ENCODE measurements around the gene HECA. TPM values are rescaled to one million over a fixed set of nuclear protein-coding genes. Genes with fewer than 3 reads are reported as not detected.

HECA gene
- total RNA-seq, 1 donor from 2014 or later = 53.1 TPM

GRCh38 chr6:139109558-139109957, 25.3 kb upstream of the HECA start:
- no peak for DNase-seq
- H3K36me3 ChIP-seq = no peaks in the 10 kb centered on the region
- TF ChIP-seq, protein P1, sequence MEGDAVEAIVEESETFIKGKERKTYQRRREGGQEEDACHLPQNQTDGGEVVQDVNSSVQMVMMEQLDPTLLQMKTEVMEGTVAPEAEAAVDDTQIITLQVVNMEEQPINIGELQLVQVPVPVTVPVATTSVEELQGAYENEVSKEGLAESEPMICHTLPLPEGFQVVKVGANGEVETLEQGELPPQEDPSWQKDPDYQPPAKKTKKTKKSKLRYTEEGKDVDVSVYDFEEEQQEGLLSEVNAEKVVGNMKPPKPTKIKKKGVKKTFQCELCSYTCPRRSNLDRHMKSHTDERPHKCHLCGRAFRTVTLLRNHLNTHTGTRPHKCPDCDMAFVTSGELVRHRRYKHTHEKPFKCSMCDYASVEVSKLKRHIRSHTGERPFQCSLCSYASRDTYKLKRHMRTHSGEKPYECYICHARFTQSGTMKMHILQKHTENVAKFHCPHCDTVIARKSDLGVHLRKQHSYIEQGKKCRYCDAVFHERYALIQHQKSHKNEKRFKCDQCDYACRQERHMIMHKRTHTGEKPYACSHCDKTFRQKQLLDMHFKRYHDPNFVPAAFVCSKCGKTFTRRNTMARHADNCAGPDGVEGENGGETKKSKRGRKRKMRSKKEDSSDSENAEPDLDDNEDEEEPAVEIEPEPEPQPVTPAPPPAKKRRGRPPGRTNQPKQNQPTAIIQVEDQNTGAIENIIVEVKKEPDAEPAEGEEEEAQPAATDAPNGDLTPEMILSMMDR (IDR thresholded peaks at IDR 0.05) = no peak
- H3K27me3 ChIP-seq (ENCODE audit: low read depth) = no peaks in the 10 kb centered on the region
- no peak overlapping the region for H3K4me3 ChIP-seq
- intact Hi-C loops (cut with DNase I) = no loop called here
- H3K27ac ChIP-seq = no peak overlapping the region
- no peak for ATAC-seq
- no peaks in the 10 kb centered on the region for H3K9me3 ChIP-seq
- no peaks in the 10 kb centered on the region for H3K4me1 ChIP-seq

DNA sequence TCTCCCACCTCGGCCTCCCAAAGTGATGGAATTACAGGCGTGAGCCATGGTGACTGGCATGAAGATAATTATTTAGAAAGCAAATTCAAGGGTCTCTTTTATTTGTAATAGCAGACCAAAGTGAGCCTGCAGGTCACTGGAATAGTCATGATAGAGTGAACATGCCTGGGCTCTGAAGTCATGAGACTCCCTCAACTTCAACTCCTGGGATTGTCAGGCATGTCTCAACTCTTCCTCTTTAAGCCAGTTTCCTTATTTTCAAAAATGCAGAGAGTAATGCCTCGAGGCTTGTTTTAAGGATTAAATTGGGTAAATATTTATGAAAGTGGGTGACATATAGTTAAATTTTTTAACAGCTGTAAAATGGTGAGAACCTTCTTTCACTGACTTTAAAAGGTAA, 22.7 kb upstream of the HECA start:
- no peaks in the 10 kb centered on the region for H3K9me3 ChIP-seq
- DNase-seq (no peak), ATAC-seq (no peak)
- no peak overlapping the region for H3K4me3 ChIP-seq
- no peaks in the 10 kb centered on the region for H3K27me3 ChIP-seq (ENCODE audit: low read depth)
- no peaks in the 10 kb centered on the region for H3K36me3 ChIP-seq
- TF ChIP-seq, protein P1 (IDR thresholded peaks at IDR 0.05) = no peak
- intact Hi-C loops (cut with DNase I) = no loop called here
- no peaks in the 10 kb centered on the region for H3K4me1 ChIP-seq
- H3K27ac ChIP-seq = no peak overlapping the region

- intact Hi-C loops (cut with DNase I) = no loop called here
- H3K4me1 ChIP-seq = no peaks in the 10 kb centered on the region
- no peak overlapping the region for H3K27ac ChIP-seq
- TF ChIP-seq, protein P1 (IDR thresholded peaks at IDR 0.05) = no peak
- H3K4me3 ChIP-seq = no peak overlapping the region
- no peak for DNase-seq
- no peaks in the 10 kb centered on the region for H3K9me3 ChIP-seq
- ATAC-seq = no peak
- no peaks in the 10 kb centered on the region for H3K27me3 ChIP-seq (ENCODE audit: low read depth)
- no peaks in the 10 kb centered on the region for H3K36me3 ChIP-seq
These were observed 22.3 kb upstream of the HECA start for GRCh38 chr6:139112561-139112960.

DNA sequence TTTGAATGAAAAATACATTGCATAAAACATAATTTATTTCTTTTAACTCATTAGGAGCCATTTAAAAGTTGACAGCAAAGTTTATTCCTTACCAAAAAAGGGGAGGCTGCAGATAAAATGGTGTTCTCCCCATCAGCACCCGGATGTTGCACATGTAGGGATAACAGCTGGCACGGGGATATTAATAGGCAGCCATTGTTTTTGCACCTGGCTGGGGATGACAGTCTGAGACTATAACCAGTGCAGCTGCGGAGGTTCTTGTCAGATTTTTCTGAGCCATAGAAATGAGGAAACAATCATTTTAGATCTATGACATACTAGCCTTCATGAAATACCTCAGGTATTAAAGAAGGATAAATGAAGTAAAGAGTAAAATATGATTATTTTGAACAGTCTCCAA, 20.1 kb upstream of the HECA start:
- Histone ChIP-seq H3K36me3 (no peaks in the 10 kb centered on the region), H3K27me3 (ENCODE audit: low read depth) (no peaks in the 10 kb centered on the region), H3K9me3 (peaks cover 11% of the 10 kb centered on the region), H3K4me1 (no peaks in the 10 kb centered on the region), H3K4me3 (no peak overlapping the region), H3K27ac (no peak overlapping the region)
- ATAC-seq = no peak
- intact Hi-C loops (cut with DNase I) = no loop called here
- DNase-seq = no peak
- TF ChIP-seq, protein P1 (IDR thresholded peaks at IDR 0.05) = no peak

- H3K27me3 ChIP-seq (ENCODE audit: low read depth) = no peaks in the 10 kb centered on the region
- DNase-seq = no peak
- TF ChIP-seq, protein P1 (IDR thresholded peaks at IDR 0.05) = no peak
- intact Hi-C loops (cut with DNase I) = no loop called here
- no peak overlapping the region for H3K4me3 ChIP-seq
- no peaks in the 10 kb centered on the region for H3K36me3 ChIP-seq
- peaks cover 16% of the 10 kb centered on the region for H3K9me3 ChIP-seq
- H3K4me1 ChIP-seq = no peaks in the 10 kb centered on the region
- H3K27ac ChIP-seq = no peak overlapping the region
- ATAC-seq = no peak
These were observed 18.7 kb upstream of the HECA start for GRCh38 chr6:139115989-139116758.

All from lower lobe of right lung (tissue), 2 donors.